ENCODE data around the gene MEIS3.

- TF ChIP-seq POLR2A (IDR thresholded peaks at IDR 0.05) (no peak), CTCF (IDR thresholded peaks at IDR 0.05) (no peak)
These were observed 2.7 kb downstream of the MEIS3 start for GRCh38 chr19:47416643-47416985.

Measured in right lobe of liver (tissue), 4 donors.